Measurements from ENCODE around the gene CCDC170. TPM values are rescaled to one million over a fixed set of nuclear protein-coding genes. Genes with fewer than 3 reads are reported as not detected.

Gene CCDC170
- total RNA-seq, 1 experiment from 2014 or later, result not detected

GRCh38 chr6:151490996-151491395, 2.8 kb upstream of the CCDC170 start:
- Histone ChIP-seq H3K79me2 (ENCODE audit: low read length) (no peaks in the 10 kb centered on the region), H3K4me3 (ENCODE audit: low read length) (no peak overlapping the region), H3K36me3 (ENCODE audit: low read depth, low read length) (no peaks in the 10 kb centered on the region), H2AFZ (ENCODE audit: low read length) (no peak overlapping the region), H3K9me2 (replicated peaks; ENCODE audit: low read length) (no peaks in the 10 kb centered on the region), H3F3A (ENCODE audit: low read length, unreplicated experiment) (no peaks in the 10 kb centered on the region), H3K27ac (ENCODE audit: low read length) (no peak overlapping the region), H3K4me2 (ENCODE audit: low read length) (no peak overlapping the region), H3K9me3 (ENCODE audit: low read length) (no peaks in the 10 kb centered on the region), H3K4me1 (ENCODE audit: insufficient read depth, low read length) (no peaks in the 10 kb centered on the region), H4K20me1 (ENCODE audit: low read length) (no peaks in the 10 kb centered on the region), H3K27me3 (ENCODE audit: low read length) (peaks cover 20% of the 10 kb centered on the region), H3K9ac (ENCODE audit: low read length) (no peak overlapping the region)
- TF ChIP-seq CTCF (conservative IDR thresholded peaks at IDR 0.05; ENCODE audit: low read depth, low read length) (no peak), EZH2phosphoT487 (IDR thresholded peaks at IDR 0.05; ENCODE audit: borderline replicate concordance, low read length) (no peak), EZH2 (IDR thresholded peaks at IDR 0.05; ENCODE audit: low read length, unreplicated experiment) (no peak)
- BruUV-seq (replicated peaks), result no TSS peak
- intact Hi-C loops (cut with micrococcal nuclease), result no loop called here
- DNase-seq (no peak), ATAC-seq (no peak)
- ChIA-PET CTCF (no interaction called here), POLR2A (ENCODE audit: unreplicated experiment) (no interaction called here)

GRCh38 chr6:151493161-151493803, 535 bp upstream of the CCDC170 start:
- Histone ChIP-seq H3K9me2 (replicated peaks; ENCODE audit: low read length) (no peaks in the 10 kb centered on the region), H3K9ac (ENCODE audit: low read length) (no peak overlapping the region), H3K9me3 (ENCODE audit: low read length) (no peaks in the 10 kb centered on the region), H3K27me3 (ENCODE audit: low read length) (peaks cover 20% of the 10 kb centered on the region), H3K36me3 (ENCODE audit: low read depth, low read length) (no peaks in the 10 kb centered on the region), H2AFZ (ENCODE audit: low read length) (peak overlapping the region; percentile 84; the same call in 1 of the 2 replicates), H3F3A (ENCODE audit: low read length, unreplicated experiment) (no peaks in the 10 kb centered on the region), H3K4me2 (ENCODE audit: low read length) (peak overlapping the region; percentile 88), H4K20me1 (ENCODE audit: low read length) (no peaks in the 10 kb centered on the region), H3K4me1 (ENCODE audit: insufficient read depth, low read length) (no peaks in the 10 kb centered on the region), H3K79me2 (ENCODE audit: low read length) (no peaks in the 10 kb centered on the region), H3K27ac (ENCODE audit: low read length) (no peak overlapping the region), H3K4me3 (ENCODE audit: low read length) (peak overlapping the region; percentile 79)
- CTCF ChIA-PET, result no interaction called here
- POLR2A ChIA-PET (ENCODE audit: unreplicated experiment), result no interaction called here
- no TSS peak for BruUV-seq (replicated peaks)
- TF ChIP-seq EZH2 (IDR thresholded peaks at IDR 0.05; ENCODE audit: low read length, unreplicated experiment), result no peak
- no peak for TF ChIP-seq EZH2phosphoT487 (IDR thresholded peaks at IDR 0.05; ENCODE audit: borderline replicate concordance, low read length)
- no peak for TF ChIP-seq CTCF (conservative IDR thresholded peaks at IDR 0.05; ENCODE audit: low read depth, low read length)
- no peak for DNase-seq
- intact Hi-C loops (cut with micrococcal nuclease), result no loop called here
- peak; percentile 27 for ATAC-seq

DNA sequence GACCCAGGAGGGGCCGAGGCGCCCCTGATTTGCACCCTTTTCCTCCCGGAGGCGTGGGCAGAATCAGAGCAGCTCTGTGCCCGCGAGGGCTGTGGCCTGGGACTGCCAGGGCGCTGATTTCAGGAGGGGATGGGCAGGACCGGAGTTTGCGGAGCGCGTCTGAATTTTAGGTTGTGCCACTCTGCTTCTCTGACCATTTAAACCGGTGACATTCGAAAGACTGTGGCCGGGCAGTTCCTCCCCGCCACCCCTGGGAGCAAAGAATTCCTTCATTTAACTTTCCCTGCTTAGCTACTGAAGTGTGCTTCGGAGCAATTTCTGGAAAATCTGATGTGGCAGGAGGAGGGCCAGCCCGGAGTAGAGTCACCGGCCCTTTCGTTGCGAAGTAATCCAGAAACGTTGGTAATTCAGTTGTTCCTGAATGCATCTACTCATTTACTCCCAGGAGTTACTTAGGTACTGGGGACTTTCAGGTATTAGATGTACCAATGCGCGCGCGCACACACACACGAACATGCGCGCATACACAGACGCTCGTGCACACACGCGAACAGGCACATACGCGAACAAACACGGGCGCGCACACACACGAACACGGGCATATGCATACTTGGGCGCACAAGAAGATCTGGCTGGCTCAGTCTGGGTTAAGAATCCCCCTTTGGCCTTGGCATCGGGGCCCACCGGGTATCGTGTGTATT, 568 bp downstream of the CCDC170 start:
- no peaks in the 10 kb centered on the region for H3K9me2 ChIP-seq (replicated peaks; ENCODE audit: low read length)
- no peak overlapping the region for H3K9ac ChIP-seq (ENCODE audit: low read length)
- H3K4me1 ChIP-seq (ENCODE audit: insufficient read depth, low read length), result no peaks in the 10 kb centered on the region
- no peaks in the 10 kb centered on the region for H3K79me2 ChIP-seq (ENCODE audit: low read length)
- H4K20me1 ChIP-seq (ENCODE audit: low read length), result no peaks in the 10 kb centered on the region
- TF ChIP-seq EZH2 (IDR thresholded peaks at IDR 0.05; ENCODE audit: low read length, unreplicated experiment) (no peak), CTCF (conservative IDR thresholded peaks at IDR 0.05; ENCODE audit: low read depth, low read length) (no peak), EZH2phosphoT487 (IDR thresholded peaks at IDR 0.05; ENCODE audit: borderline replicate concordance, low read length) (no peak)
- BruUV-seq (replicated peaks), result no TSS peak
- H3K4me2 ChIP-seq (ENCODE audit: low read length), result peak overlapping the region; percentile 88
- H3K4me3 ChIP-seq (ENCODE audit: low read length), result peak overlapping the region; percentile 79
- H3F3A ChIP-seq (ENCODE audit: low read length, unreplicated experiment), result no peaks in the 10 kb centered on the region
- CTCF ChIA-PET, result no interaction called here
- peaks cover 20% of the 10 kb centered on the region for H3K27me3 ChIP-seq (ENCODE audit: low read length)
- POLR2A ChIA-PET (ENCODE audit: unreplicated experiment), result no interaction called here
- H3K27ac ChIP-seq (ENCODE audit: low read length), result no peak overlapping the region
- no peaks in the 10 kb centered on the region for H3K9me3 ChIP-seq (ENCODE audit: low read length)
- DNase-seq (peak; percentile 16), ATAC-seq (peak; percentile 59)
- intact Hi-C loops (cut with micrococcal nuclease), result no loop called here
- peak overlapping the region; percentile 84 for H2AFZ ChIP-seq (ENCODE audit: low read length)
- no peaks in the 10 kb centered on the region for H3K36me3 ChIP-seq (ENCODE audit: low read depth, low read length)
